ENCODE data around the gene HSPA4L.
A peak's percentile ranks its signal among the peaks of the same experiment; 100 is the strongest.

Gene HSPA4L

DNA sequence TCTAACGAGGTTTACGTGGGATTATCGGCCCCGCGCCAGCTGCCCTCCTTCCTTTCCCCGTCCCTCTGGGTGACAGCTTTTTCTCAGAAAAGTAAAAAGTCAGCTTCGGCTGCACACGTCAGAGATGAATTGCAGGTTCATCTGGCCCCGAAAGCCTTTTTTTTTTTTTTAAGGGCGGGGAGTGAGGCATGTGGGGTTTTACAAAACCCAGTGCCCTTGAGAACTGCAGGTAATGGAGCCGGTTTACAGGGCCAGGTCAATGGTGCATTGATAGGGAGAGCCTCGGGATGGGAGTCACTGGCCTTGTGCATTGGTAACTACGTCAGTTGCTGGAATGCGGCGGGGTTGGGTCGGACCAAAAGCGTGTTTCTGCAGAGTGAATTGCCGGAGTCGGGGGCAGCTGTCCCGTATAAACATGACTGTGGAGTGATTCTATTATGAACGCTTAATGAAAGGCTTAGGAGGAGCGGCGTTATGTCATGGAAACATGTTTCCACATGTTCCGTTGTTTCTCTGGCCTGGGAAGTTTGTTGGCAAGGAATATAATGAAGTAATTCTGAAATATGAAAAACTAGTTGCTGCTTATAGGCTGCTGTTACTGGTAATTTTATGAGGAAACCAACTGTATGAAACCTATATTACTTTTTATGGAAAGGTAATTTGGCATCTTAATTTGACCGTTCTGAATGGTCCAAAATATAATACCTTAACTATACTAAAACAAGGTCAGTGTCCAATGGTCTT, 1.1 kb downstream of the HSPA4L start (continued):
- TF ChIP-seq ARNTL (CRISPR knock-in tag; IDR thresholded peaks at IDR 0.05; ENCODE audit: borderline replicate concordance, low read depth): no peak

DNA sequence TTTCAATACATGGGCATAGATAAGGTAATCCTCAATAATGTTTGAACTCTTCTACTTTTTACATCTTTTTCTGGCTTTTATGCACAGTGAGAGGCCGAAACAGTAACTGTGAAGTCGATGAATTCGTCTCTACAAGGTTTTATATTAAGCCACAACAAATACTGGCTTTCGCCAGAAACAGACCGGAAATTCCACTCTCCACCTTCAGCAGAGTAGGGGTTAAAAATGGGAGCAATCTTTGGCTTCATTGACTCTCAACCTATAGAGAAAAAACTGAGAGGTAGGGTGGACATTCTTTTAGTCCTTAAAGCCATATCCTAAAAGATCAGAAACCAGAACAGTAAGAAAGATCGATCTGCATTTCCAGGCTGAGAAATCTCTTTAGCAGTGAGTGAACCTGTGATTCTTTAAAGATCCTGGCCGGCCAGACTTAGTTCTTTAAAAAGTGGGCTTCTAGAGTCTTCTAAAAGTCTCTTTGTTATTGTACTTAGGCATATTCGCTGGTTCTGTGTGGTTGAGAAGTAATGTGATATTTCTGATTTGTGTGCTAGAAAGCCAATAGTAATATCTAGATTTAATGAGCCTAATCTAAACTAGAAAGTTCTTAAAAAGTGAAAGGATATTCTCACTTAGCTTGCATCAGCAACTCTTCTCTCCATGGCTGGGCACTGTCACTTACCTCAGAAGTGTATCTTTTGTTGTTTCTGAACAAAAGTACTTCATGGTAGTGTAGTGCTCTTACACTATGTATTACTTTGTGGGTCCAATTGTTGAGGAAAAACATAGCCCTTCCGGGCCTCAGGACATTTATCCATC, 2.0 kb downstream of the HSPA4L start:
- no peak for ATAC-seq
- TF ChIP-seq ZNF565 (CRISPR knock-in tag; conservative IDR thresholded peaks at IDR 0.05; ENCODE audit: low read depth): no peak
- no peak for TF ChIP-seq GLIS3 (CRISPR knock-in tag; IDR thresholded peaks at IDR 0.05)
- no peak for TF ChIP-seq ZFP3 (CRISPR knock-in tag; IDR thresholded peaks at IDR 0.05)
- TF ChIP-seq ESRRG (CRISPR knock-in tag; IDR thresholded peaks at IDR 0.05): no peak
- no peak for TF ChIP-seq TOX (CRISPR knock-in tag; IDR thresholded peaks at IDR 0.05; ENCODE audit: borderline replicate concordance)
- no peak for TF ChIP-seq PATZ1 (CRISPR knock-in tag; IDR thresholded peaks at IDR 0.05; ENCODE audit: borderline replicate concordance)
- TF ChIP-seq ISL1 (CRISPR knock-in tag; IDR thresholded peaks at IDR 0.05): no peak
- TF ChIP-seq ARNTL (CRISPR knock-in tag; IDR thresholded peaks at IDR 0.05; ENCODE audit: borderline replicate concordance, low read depth): no peak
- TF ChIP-seq, protein P1, sequence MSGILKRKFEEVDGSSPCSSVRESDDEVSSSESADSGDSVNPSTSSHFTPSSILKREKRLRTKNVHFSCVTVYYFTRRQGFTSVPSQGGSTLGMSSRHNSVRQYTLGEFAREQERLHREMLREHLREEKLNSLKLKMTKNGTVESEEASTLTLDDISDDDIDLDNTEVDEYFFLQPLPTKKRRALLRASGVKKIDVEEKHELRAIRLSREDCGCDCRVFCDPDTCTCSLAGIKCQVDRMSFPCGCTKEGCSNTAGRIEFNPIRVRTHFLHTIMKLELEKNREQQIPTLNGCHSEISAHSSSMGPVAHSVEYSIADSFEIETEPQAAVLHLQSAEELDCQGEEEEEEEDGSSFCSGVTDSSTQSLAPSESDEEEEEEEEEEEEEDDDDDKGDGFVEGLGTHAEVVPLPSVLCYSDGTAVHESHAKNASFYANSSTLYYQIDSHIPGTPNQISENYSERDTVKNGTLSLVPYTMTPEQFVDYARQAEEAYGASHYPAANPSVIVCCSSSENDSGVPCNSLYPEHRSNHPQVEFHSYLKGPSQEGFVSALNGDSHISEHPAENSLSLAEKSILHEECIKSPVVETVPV (CRISPR knock-in tag; IDR thresholded peaks at IDR 0.05): no peak
- no peak for TF ChIP-seq CSDC2 (CRISPR knock-in tag; IDR thresholded peaks at IDR 0.05)
- no peak for TF ChIP-seq ZC3H10 (CRISPR knock-in tag; IDR thresholded peaks at IDR 0.05)
- TF ChIP-seq ZNF70 (CRISPR knock-in tag; IDR thresholded peaks at IDR 0.05): no peak
- no peak for TF ChIP-seq ZNF8 (CRISPR knock-in tag; IDR thresholded peaks at IDR 0.05)
- TF ChIP-seq BACH2 (CRISPR knock-in tag; IDR thresholded peaks at IDR 0.05; ENCODE audit: borderline replicate concordance): no peak
- no peak for TF ChIP-seq OSR1 (CRISPR knock-in tag; IDR thresholded peaks at IDR 0.05)
- no peak for TF ChIP-seq RARB (CRISPR knock-in tag; IDR thresholded peaks at IDR 0.05)
- TF ChIP-seq, protein P2, sequence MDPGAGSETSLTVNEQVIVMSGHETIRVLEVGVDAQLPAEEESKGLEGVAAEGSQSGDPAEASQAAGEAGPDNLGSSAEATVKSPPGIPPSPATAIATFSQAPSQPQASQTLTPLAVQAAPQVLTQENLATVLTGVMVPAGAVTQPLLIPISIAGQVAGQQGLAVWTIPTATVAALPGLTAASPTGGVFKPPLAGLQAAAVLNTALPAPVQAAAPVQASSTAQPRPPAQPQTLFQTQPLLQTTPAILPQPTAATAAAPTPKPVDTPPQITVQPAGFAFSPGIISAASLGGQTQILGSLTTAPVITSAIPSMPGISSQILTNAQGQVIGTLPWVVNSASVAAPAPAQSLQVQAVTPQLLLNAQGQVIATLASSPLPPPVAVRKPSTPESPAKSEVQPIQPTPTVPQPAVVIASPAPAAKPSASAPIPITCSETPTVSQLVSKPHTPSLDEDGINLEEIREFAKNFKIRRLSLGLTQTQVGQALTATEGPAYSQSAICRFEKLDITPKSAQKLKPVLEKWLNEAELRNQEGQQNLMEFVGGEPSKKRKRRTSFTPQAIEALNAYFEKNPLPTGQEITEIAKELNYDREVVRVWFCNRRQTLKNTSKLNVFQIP (CRISPR knock-in tag; IDR thresholded peaks at IDR 0.05; ENCODE audit: borderline replicate concordance, low read depth): no peak
- no peak for TF ChIP-seq TCF4 (CRISPR knock-in tag; IDR thresholded peaks at IDR 0.05; ENCODE audit: borderline replicate concordance)
- TF ChIP-seq, protein P3, sequence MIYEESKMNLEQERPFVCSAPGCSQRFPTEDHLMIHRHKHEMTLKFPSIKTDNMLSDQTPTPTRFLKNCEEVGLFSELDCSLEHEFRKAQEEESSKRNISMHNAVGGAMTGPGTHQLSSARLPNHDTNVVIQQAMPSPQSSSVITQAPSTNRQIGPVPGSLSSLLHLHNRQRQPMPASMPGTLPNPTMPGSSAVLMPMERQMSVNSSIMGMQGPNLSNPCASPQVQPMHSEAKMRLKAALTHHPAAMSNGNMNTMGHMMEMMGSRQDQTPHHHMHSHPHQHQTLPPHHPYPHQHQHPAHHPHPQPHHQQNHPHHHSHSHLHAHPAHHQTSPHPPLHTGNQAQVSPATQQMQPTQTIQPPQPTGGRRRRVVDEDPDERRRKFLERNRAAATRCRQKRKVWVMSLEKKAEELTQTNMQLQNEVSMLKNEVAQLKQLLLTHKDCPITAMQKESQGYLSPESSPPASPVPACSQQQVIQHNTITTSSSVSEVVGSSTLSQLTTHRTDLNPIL (CRISPR knock-in tag; IDR thresholded peaks at IDR 0.05; ENCODE audit: low read depth): no peak

GRCh38 chr4:127788517-127788916, 6.4 kb downstream of the HSPA4L start:
- 0 out of 3 replicates have a peak, but pooled peaks have one; percentile 36 for ATAC-seq
- TF ChIP-seq OSR1 (CRISPR knock-in tag; IDR thresholded peaks at IDR 0.05): no peak
- peak; percentile 78 for TF ChIP-seq ZNF70 (CRISPR knock-in tag; IDR thresholded peaks at IDR 0.05)

DNA sequence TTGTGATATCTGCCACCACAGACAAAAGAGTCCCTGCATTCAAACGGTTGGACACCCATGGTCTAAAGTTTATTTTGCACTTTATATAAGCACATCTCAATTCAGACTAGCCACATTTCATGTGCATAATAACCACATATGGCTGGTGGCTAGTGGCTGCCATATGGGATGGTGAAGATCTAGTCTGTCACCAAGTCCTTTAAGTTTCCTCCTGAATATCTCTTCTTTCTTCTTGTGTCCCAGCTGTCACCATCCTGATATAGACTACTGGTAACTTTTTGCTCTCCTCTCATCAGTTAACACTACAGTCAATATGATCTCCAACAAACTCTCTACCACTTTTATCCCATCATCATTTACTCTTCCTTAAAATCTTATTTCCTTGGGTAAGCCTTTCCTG, 9.3 kb downstream of the HSPA4L start:
- ATAC-seq: no peak
- no peak for TF ChIP-seq ZC3H10 (CRISPR knock-in tag; IDR thresholded peaks at IDR 0.05)
- no peak for TF ChIP-seq OSR1 (CRISPR knock-in tag; IDR thresholded peaks at IDR 0.05)
- TF ChIP-seq SNAI2 (CRISPR knock-in tag; IDR thresholded peaks at IDR 0.05): no peak

Data from SK-N-SH treated with all-trans-retinoic acid at 6 μM for 48 hours (cell line).